WI38 (cell line): ENCODE data around the gene HS6ST3.

Source experiments
- H3K4me3 ChIP-seq: 2 replicates; pipeline ENCODE4 v1.5.1; 2011; ENCODE audit warnings: low read depth, mild to moderate bottlenecking, control low read depth, low read length
- CTCF ChIP-seq: IDR thresholded peaks from 2 replicates; pipeline ENCODE4 v1.5.1; 2012; ENCODE audit warnings: low read depth, mild to moderate bottlenecking, control low read depth, low read length

HS6ST3 gene

GRCh38 chr13:96065849-96066248 lies 24.1 kb upstream of the HS6ST3 start:
- H3K4me3 ChIP-seq, result no peak overlapping the region
- TF ChIP-seq CTCF, result no peak

- no peak for TF ChIP-seq CTCF
- no peak overlapping the region for H3K4me3 ChIP-seq
Observed at GRCh38 chr13:96068729-96069128, 21.2 kb upstream of the HS6ST3 start.

GRCh38 chr13:96071504-96071903 lies 18.4 kb upstream of the HS6ST3 start:
- no peak overlapping the region for H3K4me3 ChIP-seq
- TF ChIP-seq CTCF, result no peak

GRCh38 chr13:96072392-96072791 lies 17.5 kb upstream of the HS6ST3 start:
- no peak overlapping the region for H3K4me3 ChIP-seq
- TF ChIP-seq CTCF, result no peak

GRCh38 chr13:96075953-96076543 lies 13.9 kb upstream of the HS6ST3 start:
- H3K4me3 ChIP-seq, result no peak overlapping the region
- TF ChIP-seq CTCF, result peak; percentile 43; the same call in 1 of the 2 replicates

- no peak for TF ChIP-seq CTCF
- no peak overlapping the region for H3K4me3 ChIP-seq
Observed at GRCh38 chr13:96080676-96081075, 9.2 kb upstream of the HS6ST3 start.

GRCh38 chr13:96081888-96082287 lies 8.0 kb upstream of the HS6ST3 start:
- H3K4me3 ChIP-seq, result no peak overlapping the region
- TF ChIP-seq CTCF, result no peak
